NCI-H146 treated with DMSO at 0.1 percent for 48 hours (cell line): Measurements from ENCODE around the gene REEP6.

Experiments
- DNase-seq: peaks from one replicate; lab custom pipeline; 2025; ENCODE audit not compliant: unreplicated experiment; lab: John Stamatoyannopoulos, UW

The REEP6 gene

GRCh38 chr19:1540365-1540925, 49.5 kb downstream of the REEP6 start:
- DNase-seq, result no peak
